ENCODE data around the gene OSTM1.

- TF ChIP-seq YY1 (IDR thresholded peaks at IDR 0.05; ENCODE audit: insufficient read depth, insufficient read length) (no peak), SUZ12 (IDR thresholded peaks at IDR 0.05; ENCODE audit: extremely low read depth, insufficient read depth, insufficient read length) (no peak)
Observed at GRCh38 chr6:108052706-108053105, 21.8 kb downstream of the OSTM1 start.
